HG03575 (cell line): ENCODE data around the gene SLC22A17.
"Not testable (repeated sequence)": the region's sequence is repeated elsewhere in the genome, so short reads cannot be mapped to it uniquely, and the experiment has no call there.

Experiments
- ATAC-seq: cut with Tn5 transposase; IDR thresholded peaks from one replicate; pipeline ENCODE4 v1.9.1; 2021; ENCODE audit not compliant: unreplicated experiment, insufficient number of reproducible peaks, low FRiP score; ENCODE audit errors: extremely low read depth

Gene SLC22A17

DNA sequence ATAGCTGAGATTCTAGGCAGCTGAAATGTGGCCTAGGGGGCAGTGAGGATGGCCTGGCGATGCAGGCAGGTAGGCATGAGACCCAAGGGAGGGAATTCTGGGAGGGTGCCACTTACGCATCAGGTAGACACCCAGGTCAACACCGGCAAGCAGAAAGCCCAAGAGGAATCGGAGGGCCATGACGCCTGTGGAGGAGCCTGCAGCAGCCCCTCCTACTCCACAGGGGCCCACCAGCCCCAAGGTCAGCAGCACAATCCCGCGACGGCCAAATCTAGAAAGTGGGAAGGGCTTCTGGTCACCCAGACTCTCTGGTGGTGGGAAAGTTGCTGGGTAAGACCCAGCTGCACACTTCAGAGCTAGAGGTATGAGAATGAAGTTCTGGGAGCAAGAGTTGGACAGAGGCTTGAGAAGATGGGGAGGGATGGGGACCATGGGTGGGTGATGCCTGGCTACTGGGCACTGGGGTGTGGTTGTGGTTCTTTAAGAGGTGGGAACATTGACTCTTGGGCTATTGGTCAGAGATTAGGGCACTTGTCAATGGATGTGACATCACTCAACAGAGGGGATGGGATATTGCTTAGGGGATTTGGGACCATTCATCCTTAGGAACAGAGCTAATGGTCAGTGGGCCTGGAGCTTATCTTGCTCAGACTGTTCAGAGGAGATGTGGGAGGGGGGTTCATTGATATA lies 3.4 kb downstream of the SLC22A17 start:
- no peak for ATAC-seq

DNA sequence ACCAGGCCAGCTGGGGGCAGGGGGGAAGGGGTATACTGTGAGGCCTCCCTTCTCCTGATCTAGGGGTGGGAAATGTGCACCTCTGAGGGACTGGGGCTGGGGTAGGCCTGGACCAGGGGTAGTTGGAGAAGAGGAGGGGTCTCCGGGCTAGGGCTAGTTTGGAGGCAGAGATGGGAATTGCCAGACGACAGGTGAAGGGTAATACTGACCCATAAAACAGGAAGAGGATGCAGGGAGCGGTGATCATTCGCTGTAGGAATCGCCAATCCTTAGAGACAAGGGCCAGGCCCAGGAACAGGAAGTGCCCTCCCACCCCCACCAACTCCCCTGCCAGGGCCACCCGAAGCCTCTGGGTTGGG lies 4.4 kb downstream of the SLC22A17 start:
- no peak for ATAC-seq

- ATAC-seq: no peak
Observed at GRCh38 chr14:23347406-23348296, 5.0 kb downstream of the SLC22A17 start.

DNA sequence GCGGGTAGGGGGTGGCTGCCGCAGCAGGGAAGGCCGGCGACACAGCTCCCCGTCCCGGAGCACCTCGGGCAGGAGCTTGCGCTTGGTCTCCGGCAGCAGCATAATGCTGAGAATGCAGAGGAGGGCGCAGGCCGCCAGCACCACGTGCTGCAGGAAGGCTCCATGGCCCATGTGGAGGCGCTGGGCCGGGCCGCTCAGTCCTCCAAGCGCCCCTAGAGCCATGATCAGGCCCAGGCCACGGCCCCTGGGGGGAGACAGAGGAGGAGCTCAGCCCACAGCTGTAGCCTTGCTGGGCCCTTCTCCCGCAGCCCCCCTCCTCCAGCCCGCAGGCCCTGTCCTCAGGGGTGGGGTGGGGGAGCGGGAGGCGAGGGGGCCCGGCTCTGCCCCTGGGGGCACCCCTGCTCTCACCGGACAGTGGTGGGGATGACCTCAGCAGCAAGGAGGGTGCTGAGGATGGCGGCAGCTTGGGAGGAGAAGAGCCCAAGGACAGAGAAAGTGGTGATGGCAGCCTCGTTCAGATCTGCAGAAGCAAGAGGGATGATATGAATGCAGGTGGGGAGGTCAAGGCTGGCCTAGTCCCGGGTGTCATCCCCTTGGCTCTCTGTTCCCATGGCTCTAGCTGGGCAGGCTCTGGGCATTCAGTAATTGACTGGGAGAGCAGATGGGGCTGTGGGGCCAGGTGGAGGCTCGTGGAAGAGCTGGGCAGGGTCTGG lies 5.8 kb downstream of the SLC22A17 start:
- ATAC-seq: no peak

DNA sequence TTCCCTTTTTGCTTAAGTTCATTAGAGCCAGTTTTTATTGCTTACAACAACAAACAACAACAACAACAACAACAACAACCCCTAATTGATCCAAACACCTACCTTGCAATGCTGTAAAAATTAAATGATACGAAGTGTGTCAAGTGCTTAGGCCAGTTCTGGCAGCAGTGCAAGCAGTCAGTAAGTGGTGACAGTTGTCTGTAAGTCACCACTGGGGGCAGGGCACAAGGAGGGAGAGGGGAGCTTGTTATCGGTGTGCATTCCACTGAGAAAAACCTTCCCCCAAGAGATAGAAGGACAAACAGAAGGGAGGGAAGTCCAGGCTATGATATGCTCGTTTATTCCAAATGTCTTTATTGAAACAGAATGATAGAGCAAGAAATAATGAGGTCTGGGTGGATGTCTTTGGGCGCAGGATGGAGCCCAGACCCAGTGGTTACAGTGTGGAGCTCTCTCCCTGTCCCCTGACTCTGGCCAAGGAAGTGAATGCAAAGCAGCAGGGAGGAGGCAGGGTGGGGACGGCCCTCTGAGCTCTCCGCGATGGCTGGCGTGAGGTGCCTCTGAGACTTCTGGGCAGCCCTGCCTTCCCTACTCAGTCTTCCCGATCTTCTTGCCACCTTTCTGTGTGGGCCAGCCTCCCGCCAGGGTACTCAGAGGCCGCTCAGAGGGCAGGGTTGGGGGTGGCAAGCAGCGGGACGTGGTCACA lies 6.5 kb downstream of the SLC22A17 start:
- ATAC-seq: no peak

GRCh38 chr14:23344481-23344880 lies 8.2 kb downstream of the SLC22A17 start:
- no peak for ATAC-seq

GRCh38 chr14:23339506-23340268 lies 13.0 kb downstream of the SLC22A17 start:
- ATAC-seq: no peak

- no peak for ATAC-seq
Observed at GRCh38 chr14:23335623-23336022, 17.1 kb downstream of the SLC22A17 start.

GRCh38 chr14:23327947-23328744 lies 24.5 kb downstream of the SLC22A17 start:
- ATAC-seq: no peak

- no peak for ATAC-seq
Observed at GRCh38 chr14:23326491-23327332, 26.0 kb downstream of the SLC22A17 start.

- ATAC-seq: not testable (repeated sequence)
Observed at GRCh38 chr14:23325746-23326145, 26.9 kb downstream of the SLC22A17 start.

DNA sequence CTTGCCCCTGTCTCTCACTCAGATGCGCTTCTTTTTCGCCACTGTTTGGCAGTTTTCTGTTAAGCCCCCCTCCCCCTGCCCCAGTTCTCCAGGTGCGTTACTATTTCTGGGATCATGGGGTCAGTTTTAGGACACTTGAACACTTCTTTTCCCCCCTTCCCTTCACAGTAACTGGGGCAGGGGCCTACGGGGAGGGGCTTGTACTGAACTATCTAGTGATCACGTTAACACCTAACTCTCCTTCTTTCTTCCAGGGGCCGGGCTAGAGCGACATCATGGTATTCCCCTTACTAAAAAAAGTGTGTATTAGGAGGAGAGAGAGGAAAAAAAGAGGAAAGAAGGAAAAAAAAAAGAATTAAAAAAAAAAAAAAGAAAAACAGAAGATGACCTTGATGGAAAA lies 27.7 kb downstream of the SLC22A17 start:
- ATAC-seq: no peak

GRCh38 chr14:23324455-23324846 lies 28.2 kb downstream of the SLC22A17 start:
- no peak for ATAC-seq

DNA sequence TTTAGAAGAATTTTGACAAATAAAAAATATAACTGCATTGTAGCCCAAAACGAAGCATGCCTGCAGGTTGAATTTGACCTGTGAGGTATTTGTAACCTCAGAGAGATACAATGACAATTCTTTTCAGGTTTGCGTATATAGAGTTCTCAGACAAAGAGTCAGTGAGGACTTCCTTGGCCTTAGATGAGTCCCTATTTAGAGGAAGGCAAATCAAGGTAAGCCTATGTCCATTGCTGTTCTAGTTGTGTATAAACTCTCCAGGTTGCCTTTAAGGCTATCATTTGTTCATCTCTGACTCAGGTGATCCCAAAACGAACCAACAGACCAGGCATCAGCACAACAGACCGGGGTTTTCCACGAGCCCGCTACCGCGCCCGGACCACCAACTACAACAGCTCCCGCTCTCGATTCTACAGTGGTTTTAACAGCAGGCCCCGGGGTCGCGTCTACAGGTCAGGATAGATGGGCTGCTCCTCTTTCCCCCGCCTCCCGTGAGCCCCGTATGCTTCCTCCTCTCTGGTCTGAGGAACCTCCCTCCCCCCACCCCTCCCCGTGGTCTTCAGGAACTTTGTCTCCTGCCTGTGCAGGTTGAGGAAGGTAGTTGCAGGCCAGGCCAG lies 28.7 kb downstream of the SLC22A17 start:
- no peak for ATAC-seq

DNA sequence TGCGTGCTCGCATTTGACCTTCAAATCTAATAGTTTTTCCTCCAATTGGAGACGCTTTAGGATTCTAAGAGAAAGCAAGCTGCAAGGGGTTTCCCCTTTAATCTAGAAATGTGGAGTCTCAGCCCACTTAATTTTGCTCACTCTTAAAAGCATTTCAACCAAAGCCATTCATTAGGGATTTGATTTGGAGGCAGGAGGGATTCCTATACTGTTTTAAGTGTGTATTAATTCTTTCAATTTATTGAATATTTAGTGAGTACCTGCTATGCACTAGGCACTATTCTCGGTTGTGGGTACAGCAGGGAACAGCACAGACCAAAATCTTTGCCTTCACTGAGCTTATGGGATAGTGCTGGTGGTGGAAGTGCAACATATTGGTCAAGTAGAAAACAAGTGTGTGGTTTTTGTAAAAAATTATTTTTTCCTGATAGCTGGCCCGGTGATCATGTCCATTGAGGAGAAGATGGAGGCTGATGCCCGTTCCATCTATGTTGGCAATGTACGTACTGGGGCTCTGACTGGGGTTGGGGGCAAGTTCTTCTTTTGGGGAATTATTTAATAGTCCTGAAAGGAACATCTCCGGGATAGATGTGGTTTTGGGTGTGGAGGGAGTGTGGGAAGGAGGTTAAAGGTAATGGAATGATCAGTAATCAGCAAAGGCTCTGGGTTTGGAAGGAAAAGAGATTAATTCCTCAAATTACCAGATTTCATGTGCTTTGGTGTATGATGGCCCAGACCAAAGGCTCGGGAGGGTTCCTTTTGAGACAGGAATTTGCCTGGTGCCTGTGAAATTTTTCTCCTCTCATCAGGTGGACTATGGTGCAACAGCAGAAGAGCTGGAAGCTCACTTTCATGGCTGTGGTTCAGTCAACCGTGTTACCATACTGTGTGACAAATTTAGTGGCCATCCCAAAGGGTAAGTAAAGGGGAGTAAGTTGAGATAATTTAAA lies 29.8 kb downstream of the SLC22A17 start:
- ATAC-seq: no peak
